Brain microvascular endothelial cell (primary cell): ENCODE measurements around the gene FGGY.

Source experiments
- DNase-seq: peaks from one replicate; pipeline ENCODE4 v3.0.0-alpha.2; 2020
- H3K27ac ChIP-seq: fragments of 250-450 bp; sonication (Bioruptor Pico); 2 replicates; pipeline ENCODE4 v1.5.1; 2020; ENCODE audit warnings: mild to moderate bottlenecking, moderate library complexity
- H3K27me3 ChIP-seq: fragments of 250-450 bp; sonication (Bioruptor Pico); replicated peaks from 2 replicates; pipeline ENCODE4 v1.5.1; 2020; ENCODE audit warnings: mild to moderate bottlenecking
- H3K36me3 ChIP-seq: fragments of 250-450 bp; sonication (Bioruptor Pico); replicated peaks from 2 replicates; pipeline ENCODE4 v1.5.1; 2020; ENCODE audit warnings: mild to moderate bottlenecking
- H3K4me3 ChIP-seq: 2 replicates; pipeline ENCODE4 v1.5.1; 2011; ENCODE audit warnings: low read depth, mild to moderate bottlenecking, control low read depth, low read length, moderate library complexity
- in situ Hi-C: cut with HindIII; loops from 2 replicates; pipeline ENCODE4 v1.10.0; 2017; ENCODE audit warnings: low sequenced_read_pairs, low pct_ligation_motif_present
- TF ChIP-seq, protein P1 (sequence below): IDR thresholded peaks from 2 replicates; pipeline ENCODE4 v1.5.1; 2011; ENCODE audit warnings: low read depth, mild to moderate bottlenecking, moderate library complexity, low read length, control low read depth, inconsistent platforms; ENCODE audit errors: missing control alignments

FGGY gene

DNA sequence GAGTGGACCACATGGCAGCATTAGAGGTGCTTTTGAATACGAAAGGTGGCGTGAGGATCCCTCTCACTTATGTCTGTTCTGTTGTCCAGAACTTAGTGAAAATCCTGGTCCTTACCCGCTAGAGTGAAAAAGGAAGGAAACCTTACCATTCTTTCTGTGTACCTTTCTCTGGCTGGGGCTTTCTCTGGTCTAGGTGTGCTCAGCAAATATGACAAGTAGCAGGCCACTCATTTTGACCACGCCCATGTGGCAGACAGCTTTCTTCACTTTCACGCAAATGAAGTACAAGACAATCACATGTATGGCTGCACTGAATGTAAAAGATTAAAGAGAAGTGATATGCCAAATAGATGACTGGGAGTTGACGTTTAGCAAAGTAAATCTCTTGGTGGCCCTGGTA lies 131.9 kb downstream of the FGGY start:
- TF ChIP-seq, protein P1, sequence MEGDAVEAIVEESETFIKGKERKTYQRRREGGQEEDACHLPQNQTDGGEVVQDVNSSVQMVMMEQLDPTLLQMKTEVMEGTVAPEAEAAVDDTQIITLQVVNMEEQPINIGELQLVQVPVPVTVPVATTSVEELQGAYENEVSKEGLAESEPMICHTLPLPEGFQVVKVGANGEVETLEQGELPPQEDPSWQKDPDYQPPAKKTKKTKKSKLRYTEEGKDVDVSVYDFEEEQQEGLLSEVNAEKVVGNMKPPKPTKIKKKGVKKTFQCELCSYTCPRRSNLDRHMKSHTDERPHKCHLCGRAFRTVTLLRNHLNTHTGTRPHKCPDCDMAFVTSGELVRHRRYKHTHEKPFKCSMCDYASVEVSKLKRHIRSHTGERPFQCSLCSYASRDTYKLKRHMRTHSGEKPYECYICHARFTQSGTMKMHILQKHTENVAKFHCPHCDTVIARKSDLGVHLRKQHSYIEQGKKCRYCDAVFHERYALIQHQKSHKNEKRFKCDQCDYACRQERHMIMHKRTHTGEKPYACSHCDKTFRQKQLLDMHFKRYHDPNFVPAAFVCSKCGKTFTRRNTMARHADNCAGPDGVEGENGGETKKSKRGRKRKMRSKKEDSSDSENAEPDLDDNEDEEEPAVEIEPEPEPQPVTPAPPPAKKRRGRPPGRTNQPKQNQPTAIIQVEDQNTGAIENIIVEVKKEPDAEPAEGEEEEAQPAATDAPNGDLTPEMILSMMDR = no peak
- no peak overlapping the region for H3K4me3 ChIP-seq
- DNase-seq = no peak
- in situ Hi-C loops = no loop called here
- H3K36me3 ChIP-seq = no peaks in the 10 kb centered on the region
- H3K27me3 ChIP-seq = no peaks in the 10 kb centered on the region
- H3K27ac ChIP-seq = no peak overlapping the region

DNA sequence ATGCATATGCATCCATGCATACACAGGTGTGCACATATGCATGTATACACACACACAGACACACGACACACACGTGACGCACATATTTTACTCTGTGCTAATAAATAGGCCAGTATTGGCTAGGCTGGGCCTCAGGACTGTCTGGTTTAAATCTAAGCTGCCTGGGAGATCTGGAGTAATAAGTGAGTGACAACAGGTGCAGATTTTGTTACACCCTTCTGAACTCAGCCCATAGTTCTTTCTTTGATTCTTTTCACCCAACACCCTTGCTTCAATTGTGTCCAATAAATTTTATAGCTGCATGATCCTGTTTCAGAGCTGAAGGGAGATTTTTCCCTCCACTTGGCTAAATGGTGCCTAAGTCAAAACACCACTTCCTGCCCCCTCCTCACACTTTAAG lies 132.8 kb downstream of the FGGY start:
- DNase-seq = no peak
- no peaks in the 10 kb centered on the region for H3K36me3 ChIP-seq
- TF ChIP-seq, protein P1 = no peak
- no peak overlapping the region for H3K27ac ChIP-seq
- in situ Hi-C loops = no loop called here
- H3K4me3 ChIP-seq = no peak overlapping the region
- no peaks in the 10 kb centered on the region for H3K27me3 ChIP-seq

DNA sequence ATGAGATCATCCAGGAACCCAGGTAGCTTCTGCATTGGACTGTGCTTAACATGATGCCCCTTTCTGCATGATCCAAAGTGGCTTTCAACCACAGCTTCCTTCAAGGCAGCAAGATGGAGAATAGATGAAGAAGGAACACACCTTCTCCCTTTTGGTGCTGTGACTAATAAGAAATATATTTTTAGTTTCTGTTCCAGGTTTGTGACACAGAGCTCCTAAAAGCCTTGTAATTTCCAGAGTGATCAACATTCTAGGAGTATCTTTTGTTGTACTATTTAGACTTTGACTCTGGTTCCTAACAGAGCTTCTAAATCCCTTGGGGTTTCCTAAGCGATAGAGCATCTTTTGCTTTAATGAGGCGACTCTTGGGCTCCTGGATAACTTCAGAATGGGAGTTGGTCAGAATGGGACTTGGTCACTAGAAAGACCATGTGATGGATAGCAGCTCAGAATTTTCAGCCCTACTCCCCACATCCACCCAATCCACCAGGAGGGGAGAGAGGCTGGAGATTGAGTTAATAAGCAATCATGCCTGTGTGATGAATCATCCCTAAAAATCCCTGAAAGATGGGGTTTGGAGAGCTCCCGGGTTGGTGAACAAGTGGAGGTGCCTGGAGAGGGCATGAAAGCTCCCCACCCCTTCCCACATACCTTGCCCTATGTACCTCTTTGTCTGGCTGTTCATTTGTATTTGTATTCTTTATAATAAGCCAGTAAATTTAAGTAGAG lies 134.8 kb downstream of the FGGY start:
- Histone ChIP-seq H3K27me3 (no peaks in the 10 kb centered on the region), H3K36me3 (no peaks in the 10 kb centered on the region), H3K4me3 (no peak overlapping the region), H3K27ac (no peak overlapping the region)
- TF ChIP-seq, protein P1 = no peak
- DNase-seq = no peak
- in situ Hi-C loops = no loop called here

DNA sequence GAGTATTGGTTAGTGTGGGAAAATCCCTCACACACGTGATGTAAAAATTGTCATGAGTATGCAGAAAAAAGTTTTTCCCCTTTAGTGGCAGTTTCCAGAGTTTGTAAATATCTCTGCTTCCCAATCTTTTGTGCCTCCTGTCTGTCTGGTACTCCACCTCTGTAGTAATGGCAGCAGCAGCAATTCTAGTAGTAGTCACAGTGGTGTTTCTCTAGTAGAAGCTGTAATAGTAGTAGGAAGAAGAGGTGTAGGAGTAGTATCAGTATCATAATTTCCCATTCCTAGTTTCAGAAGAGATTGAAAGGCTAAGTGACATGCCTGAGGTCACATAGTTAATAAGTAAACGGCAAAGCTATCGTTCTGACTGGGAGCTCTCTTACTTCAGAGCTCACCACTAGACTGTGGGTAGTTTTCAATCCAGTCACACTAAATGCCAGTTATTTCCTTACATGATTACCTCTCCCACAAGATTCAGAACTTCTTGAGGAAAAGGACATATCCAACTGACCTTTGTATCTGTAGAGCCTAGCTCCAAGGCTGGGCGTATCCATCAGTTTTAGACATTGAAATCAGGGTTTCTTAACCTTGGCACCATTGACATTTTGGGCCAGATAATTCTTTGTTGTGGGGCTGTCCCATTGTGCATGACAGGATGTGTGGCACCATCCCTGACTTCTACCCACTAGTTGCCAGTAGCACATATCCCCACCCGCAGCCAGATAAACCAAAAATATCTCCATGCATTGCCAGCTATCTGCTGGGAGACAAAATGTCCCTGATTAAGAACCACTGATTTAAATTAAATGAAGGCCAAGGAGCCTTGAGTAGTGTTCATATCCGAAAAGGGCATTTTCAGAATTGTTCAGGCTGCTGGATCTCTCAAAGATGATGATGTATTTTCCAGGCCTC lies 135.9 kb downstream of the FGGY start:
- Histone ChIP-seq H3K27ac (no peak overlapping the region), H3K4me3 (no peak overlapping the region), H3K27me3 (no peaks in the 10 kb centered on the region), H3K36me3 (no peaks in the 10 kb centered on the region)
- DNase-seq = no peak
- in situ Hi-C loops = no loop called here
- TF ChIP-seq, protein P1 = no peak

DNA sequence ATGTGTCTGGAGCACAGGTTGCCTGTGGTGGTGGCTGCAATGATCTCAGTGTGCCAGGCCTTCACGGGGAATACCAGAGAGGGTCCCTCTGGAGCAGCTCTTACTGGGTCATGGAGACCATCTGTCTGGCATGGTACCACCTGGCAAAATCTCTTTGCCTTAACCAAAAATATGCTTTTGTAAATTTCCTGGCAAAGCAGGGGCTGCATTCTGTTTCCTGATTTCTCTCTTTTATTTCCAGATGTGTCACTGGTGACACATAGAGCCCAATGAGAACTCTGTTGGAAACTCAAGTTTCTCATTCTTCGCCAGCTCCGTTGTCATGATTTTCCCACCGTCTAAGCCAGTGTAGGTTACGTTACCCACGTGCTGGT lies 136.5 kb downstream of the FGGY start:
- no peak for DNase-seq
- in situ Hi-C loops = no loop called here
- TF ChIP-seq, protein P1 = no peak

More for the DNA sequence above, 136.5 kb downstream of the FGGY start:
- Histone ChIP-seq H3K36me3 (no peaks in the 10 kb centered on the region), H3K4me3 (no peak overlapping the region), H3K27me3 (no peaks in the 10 kb centered on the region), H3K27ac (no peak overlapping the region)
